GM19328 (cell line): ENCODE data around the gene CDH5.

Source experiments
- ATAC-seq: cut with Tn5 transposase; IDR thresholded peaks from one replicate; pipeline ENCODE4 v1.9.1; 2021; ENCODE audit warnings: mild to moderate bottlenecking, moderate library complexity; ENCODE audit not compliant: unreplicated experiment

CDH5 gene

GRCh38 chr16:66373667-66374066 is 7.2 kb downstream of the CDH5 start:
- ATAC-seq = no peak

GRCh38 chr16:66374176-66374575 is 7.7 kb downstream of the CDH5 start:
- ATAC-seq = no peak

GRCh38 chr16:66375451-66375850 is 9.0 kb downstream of the CDH5 start:
- no peak for ATAC-seq

- ATAC-seq = no peak
Measured at GRCh38 chr16:66376114-66376513, 9.6 kb downstream of the CDH5 start.

- no peak for ATAC-seq
Measured at GRCh38 chr16:66376577-66377305, 10.2 kb downstream of the CDH5 start.

- no peak for ATAC-seq
Measured at GRCh38 chr16:66377324-66377723, 10.8 kb downstream of the CDH5 start.

GRCh38 chr16:66378741-66379570 is 12.5 kb downstream of the CDH5 start:
- no peak for ATAC-seq

GRCh38 chr16:66379571-66379941 is 13.1 kb downstream of the CDH5 start:
- no peak for ATAC-seq

GRCh38 chr16:66380421-66380820 is 13.9 kb downstream of the CDH5 start:
- no peak for ATAC-seq

- no peak for ATAC-seq
Measured at GRCh38 chr16:66381585-66382170, 15.2 kb downstream of the CDH5 start.

GRCh38 chr16:66382171-66382965 is 15.9 kb downstream of the CDH5 start:
- no peak for ATAC-seq

- no peak for ATAC-seq
Measured at GRCh38 chr16:66382966-66383299, 16.4 kb downstream of the CDH5 start.

GRCh38 chr16:66383551-66383950 is 17.1 kb downstream of the CDH5 start:
- ATAC-seq = no peak

- no peak for ATAC-seq
Measured at GRCh38 chr16:66385415-66385814, 18.9 kb downstream of the CDH5 start.

- no peak for ATAC-seq
Measured at GRCh38 chr16:66386629-66387622, 20.4 kb downstream of the CDH5 start.

GRCh38 chr16:66387817-66388332 is 21.4 kb downstream of the CDH5 start:
- no peak for ATAC-seq

GRCh38 chr16:66388350-66389139 is 22.1 kb downstream of the CDH5 start:
- ATAC-seq = no peak

- ATAC-seq = no peak
Measured at GRCh38 chr16:66389256-66390176, 23.0 kb downstream of the CDH5 start.
